ENCODE data around the gene BCL6B. TPM values are rescaled to one million over a fixed set of nuclear protein-coding genes. Genes with fewer than 3 reads are reported as not detected.

BCL6B gene
- total RNA-seq, 1 donor from 2014 or later, result not detected

- no peak for DNase-seq (ENCODE audit: low read depth)
- TF ChIP-seq CTCF (conservative IDR thresholded peaks at IDR 0.05; ENCODE audit: low read depth, low read length), result no peak
- no peak overlapping the region for H3K4me3 ChIP-seq (ENCODE audit: low read depth, low read length)
Measured at GRCh38 chr17:6994666-6995256, 28.1 kb upstream of the BCL6B start.

- no peak for TF ChIP-seq CTCF (conservative IDR thresholded peaks at IDR 0.05; ENCODE audit: low read depth, low read length)
- no peak within 1 kb of the TSS for H3K4me3 ChIP-seq (ENCODE audit: low read depth, low read length)
- DNase-seq (ENCODE audit: low read depth), result no peak
Measured at GRCh38 chr17:6995500-6996255, 27.2 kb upstream of the BCL6B start, which contains the start of gene ALOX12. ALOX12 (plus strand) TSS chr17:6996049; CDS start chr17:6996118, 69 bp downstream.

- H3K4me3 ChIP-seq (ENCODE audit: low read depth, low read length), result no peak overlapping the region
- no peak for TF ChIP-seq CTCF (conservative IDR thresholded peaks at IDR 0.05; ENCODE audit: low read depth, low read length)
- DNase-seq (ENCODE audit: low read depth), result no peak
Measured at GRCh38 chr17:6996256-6997011, 26.4 kb upstream of the BCL6B start.

- no peak for DNase-seq (ENCODE audit: low read depth)
Measured at GRCh38 chr17:6997171-6997570, 25.7 kb upstream of the BCL6B start.

GRCh38 chr17:6998855-6999508, 23.9 kb upstream of the BCL6B start:
- TF ChIP-seq CTCF (conservative IDR thresholded peaks at IDR 0.05; ENCODE audit: low read depth, low read length), result no peak
- no peak for DNase-seq (ENCODE audit: low read depth)
- no peak overlapping the region for H3K4me3 ChIP-seq (ENCODE audit: low read depth, low read length)

More at GRCh38 chr17:6997171-6997570, 25.7 kb upstream of the BCL6B start:
- H3K4me3 ChIP-seq (ENCODE audit: low read depth, low read length), result no peak overlapping the region
- no peak for TF ChIP-seq CTCF (conservative IDR thresholded peaks at IDR 0.05; ENCODE audit: low read depth, low read length)

GRCh38 chr17:7001318-7001961, 21.4 kb upstream of the BCL6B start:
- DNase-seq (ENCODE audit: low read depth), result no peak
- peak; percentile 70 for TF ChIP-seq CTCF (conservative IDR thresholded peaks at IDR 0.05; ENCODE audit: low read depth, low read length)
- H3K4me3 ChIP-seq (ENCODE audit: low read depth, low read length), result no peak overlapping the region

All from epithelial cell of proximal tubule (primary cell).